H1 (cell line): ENCODE data around the gene CELF4.

Experiments
- CTCF ChIP-seq, 3 experiments: IDR thresholded peaks; 1 replicate in 2 of 3; 2 replicates in 1 of 3; pipeline versions ENCODE4 v1.5.1 to v1.6.1; 2011; ENCODE audit warnings: low read length in 3 of 3, mild to moderate bottlenecking in 3 of 3, inconsistent platforms in 2 of 3, low read depth in 1 of 3, moderate library complexity in 1 of 3; ENCODE audit not compliant: insufficient read depth in 1 of 3; ENCODE audit errors: control extremely low read depth in 1 of 3
- KDM5A ChIP-seq: fragments of 200-600 bp; IDR thresholded peaks from 2 replicates; pipeline ENCODE4 v1.7.1; 2012; ENCODE audit warnings: mild to moderate bottlenecking, low read length, inconsistent platforms, mixed read lengths
- PHF8 ChIP-seq: fragments of 200-600 bp; sonication (generic); conservative IDR thresholded peaks from 2 replicates; pipeline ENCODE4 v1.7.1; 2012; ENCODE audit warnings: low read depth, mild to moderate bottlenecking, inconsistent platforms, low read length, moderate library complexity

GRCh38 chr18:37313624-37314023, 252.0 kb downstream of the CELF4 start:
- TF ChIP-seq KDM5A: no peak
- no peak for TF ChIP-seq PHF8
- TF ChIP-seq CTCF (IDR thresholded peaks at IDR 0.05; ENCODE audit: control extremely low read depth in 1 of 3, insufficient read depth in 1 of 3, low read depth in 1 of 3, low read length in 3 of 3): no peak
